NCI-H446 treated with DMSO at 0.1 percent for 48 hours (cell line): ENCODE data around the gene BEND7.
"Not testable (repeated sequence)": the region's sequence is repeated elsewhere in the genome, so short reads cannot be mapped to it uniquely, and the experiment has no call there.

ENCODE experiments used
- DNase-seq: peaks from one replicate; lab custom pipeline; 2025; lab: John Stamatoyannopoulos, UW

The BEND7 gene

DNA sequence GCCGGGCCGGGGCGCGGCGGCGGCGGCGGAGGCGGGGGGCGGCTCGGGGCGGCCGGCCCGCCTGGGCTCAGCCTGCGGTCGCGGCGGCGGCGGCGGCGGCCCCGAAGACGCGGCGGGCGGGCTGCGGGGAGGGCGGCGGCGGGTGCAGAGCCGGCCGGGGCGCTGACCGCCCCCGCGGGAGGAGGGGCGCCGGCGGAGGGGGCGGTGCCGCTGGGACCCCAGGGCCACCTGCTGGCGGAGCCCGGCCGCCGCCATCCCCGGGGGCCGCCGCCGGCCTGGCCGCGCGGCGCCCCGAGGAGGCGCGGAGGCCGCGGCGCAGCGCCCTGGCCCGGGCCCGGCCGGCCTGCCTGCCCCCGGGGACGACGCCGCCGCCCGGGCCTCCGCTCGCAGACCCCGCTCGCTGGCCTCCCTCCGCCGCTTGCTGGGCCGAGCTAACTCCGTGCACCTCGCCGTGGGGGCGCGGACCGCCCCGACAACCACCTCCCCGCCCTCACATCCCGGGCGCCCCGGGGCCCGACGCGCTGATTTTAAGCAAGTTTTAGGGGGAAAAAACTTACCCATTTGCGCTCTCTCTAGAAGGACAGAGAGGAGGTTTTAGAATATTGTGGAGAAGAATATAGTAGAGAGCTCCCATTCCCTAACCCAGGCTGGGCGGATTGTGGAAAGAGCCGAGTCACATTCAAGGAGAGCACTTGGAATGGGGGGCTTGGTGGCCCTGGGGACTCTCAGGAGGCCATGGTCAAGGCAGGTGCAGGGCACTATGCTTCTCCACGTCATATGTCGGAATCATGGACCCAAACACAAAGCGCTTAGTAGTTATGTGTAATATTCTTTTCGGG is at the start of gene BEND7:
Gene BEND7, minus strand, starts transcription at position 140 of the 839 bp plus-strand sequence. CDS start 481 bp downstream, outside the sequence.
- no peak for DNase-seq

- no peak for DNase-seq
These were observed 45.1 kb upstream of the BEND7 start for GRCh38 chr10:13573960-13574359.

- no peak for DNase-seq
These were observed 42.7 kb upstream of the BEND7 start for GRCh38 chr10:13571541-13571940.

GRCh38 chr10:13567030-13567429 is 38.2 kb upstream of the BEND7 start:
- DNase-seq: no peak

- no peak for DNase-seq
These were observed 35.8 kb upstream of the BEND7 start for GRCh38 chr10:13564576-13564975.

- DNase-seq: no peak
These were observed 34.9 kb upstream of the BEND7 start for GRCh38 chr10:13563481-13564445.

GRCh38 chr10:13560597-13560996 is 31.8 kb upstream of the BEND7 start:
- peak; percentile 88 for DNase-seq

GRCh38 chr10:13559124-13559700 is 30.4 kb upstream of the BEND7 start:
- DNase-seq: no peak

DNA sequence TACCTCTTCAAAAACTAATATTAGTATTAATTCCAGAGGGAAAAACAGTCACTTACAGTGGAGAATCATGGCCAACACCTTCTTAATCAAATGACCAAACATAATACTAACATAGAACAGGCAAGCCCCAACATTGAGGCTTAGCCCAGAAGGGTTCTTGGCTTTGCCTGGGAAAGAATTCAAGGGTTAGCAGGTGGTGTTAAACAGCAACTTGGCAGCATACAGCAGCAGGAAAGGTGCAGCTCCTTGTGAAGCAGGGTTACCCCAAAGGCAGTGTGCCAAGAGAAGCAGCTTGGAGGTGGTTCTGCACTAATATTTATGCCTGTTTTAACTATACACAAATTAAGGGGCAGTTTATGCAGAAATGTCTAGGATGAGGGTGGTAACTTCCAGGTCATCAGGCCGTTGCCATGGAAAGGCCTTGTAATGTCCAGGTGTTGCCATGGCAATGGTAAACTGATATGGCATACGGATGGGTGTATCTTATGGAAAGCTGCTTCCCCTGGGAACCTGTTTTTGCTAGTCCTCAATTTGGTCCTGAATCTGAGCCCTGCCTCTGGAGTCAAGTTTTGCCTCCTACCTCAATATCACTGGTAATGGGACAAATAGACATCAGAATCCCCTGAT is 27.2 kb upstream of the BEND7 start:
- peak; percentile 38 for DNase-seq

DNA sequence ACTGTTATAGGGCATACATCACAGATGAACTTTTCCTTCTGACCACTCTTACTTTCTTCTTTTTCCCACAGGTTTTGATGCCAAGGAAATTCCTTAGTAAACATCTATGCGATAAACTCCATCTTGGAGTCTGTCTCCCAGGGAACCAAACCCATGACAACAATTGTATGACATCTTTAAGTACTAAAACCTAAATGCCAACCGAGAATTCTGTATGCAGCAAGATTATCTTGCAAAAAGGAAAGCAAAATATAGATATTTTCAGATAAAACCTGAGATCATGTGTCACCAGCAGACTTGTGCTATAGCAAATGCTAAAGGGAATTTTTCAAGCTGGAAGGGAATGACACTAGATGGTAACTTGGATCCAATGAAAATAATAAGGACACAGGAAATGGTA is 22.0 kb upstream of the BEND7 start:
- DNase-seq: no peak

- no peak for DNase-seq
These were observed 13.7 kb upstream of the BEND7 start for GRCh38 chr10:13542533-13542932.

- not testable (repeated sequence) for DNase-seq
These were observed 9.2 kb upstream of the BEND7 start for GRCh38 chr10:13537985-13538384.

DNA sequence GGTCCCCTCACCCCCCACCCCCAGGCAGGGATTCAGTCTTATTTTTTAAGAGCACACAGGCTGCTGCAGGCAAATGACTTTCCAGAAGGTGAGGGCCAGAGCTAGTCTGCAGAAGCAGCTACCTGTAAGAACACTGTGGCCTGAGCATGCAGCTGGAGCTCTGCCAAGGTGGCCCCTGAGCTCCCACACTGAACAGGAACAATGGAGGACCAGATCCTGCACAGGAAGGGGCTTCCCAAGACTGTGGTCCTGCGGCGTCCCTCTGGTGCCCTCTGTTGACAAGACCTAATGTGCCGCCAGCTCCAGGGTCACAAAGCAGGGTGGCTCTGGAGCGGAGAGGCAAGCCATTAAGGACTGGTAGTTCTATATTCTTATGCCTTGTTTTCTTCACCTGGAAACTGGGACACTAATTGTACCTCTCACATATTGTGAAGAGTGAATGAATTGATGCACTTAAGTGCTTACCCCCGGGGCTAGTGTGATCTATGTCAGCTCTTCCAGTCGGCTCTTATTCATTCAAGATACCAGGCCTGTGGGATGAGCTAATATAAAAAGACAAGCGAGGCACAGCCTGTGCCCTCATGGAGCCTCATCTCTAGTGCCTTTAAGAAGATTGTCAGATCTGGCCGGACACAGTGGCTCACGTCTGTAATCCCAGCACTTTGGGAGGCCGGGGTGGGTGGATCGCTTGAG is 8.0 kb upstream of the BEND7 start:
- DNase-seq: peak; percentile 6

- no peak for DNase-seq
These were observed 6.5 kb upstream of the BEND7 start for GRCh38 chr10:13535346-13535745.

GRCh38 chr10:13529714-13529973 is 830 bp upstream of the BEND7 start:
- DNase-seq: no peak

GRCh38 chr10:13528123-13528874 is 515 bp downstream of the BEND7 start:
- no peak for DNase-seq

GRCh38 chr10:13527864-13528122 is 1.0 kb downstream of the BEND7 start:
- DNase-seq: no peak

DNA sequence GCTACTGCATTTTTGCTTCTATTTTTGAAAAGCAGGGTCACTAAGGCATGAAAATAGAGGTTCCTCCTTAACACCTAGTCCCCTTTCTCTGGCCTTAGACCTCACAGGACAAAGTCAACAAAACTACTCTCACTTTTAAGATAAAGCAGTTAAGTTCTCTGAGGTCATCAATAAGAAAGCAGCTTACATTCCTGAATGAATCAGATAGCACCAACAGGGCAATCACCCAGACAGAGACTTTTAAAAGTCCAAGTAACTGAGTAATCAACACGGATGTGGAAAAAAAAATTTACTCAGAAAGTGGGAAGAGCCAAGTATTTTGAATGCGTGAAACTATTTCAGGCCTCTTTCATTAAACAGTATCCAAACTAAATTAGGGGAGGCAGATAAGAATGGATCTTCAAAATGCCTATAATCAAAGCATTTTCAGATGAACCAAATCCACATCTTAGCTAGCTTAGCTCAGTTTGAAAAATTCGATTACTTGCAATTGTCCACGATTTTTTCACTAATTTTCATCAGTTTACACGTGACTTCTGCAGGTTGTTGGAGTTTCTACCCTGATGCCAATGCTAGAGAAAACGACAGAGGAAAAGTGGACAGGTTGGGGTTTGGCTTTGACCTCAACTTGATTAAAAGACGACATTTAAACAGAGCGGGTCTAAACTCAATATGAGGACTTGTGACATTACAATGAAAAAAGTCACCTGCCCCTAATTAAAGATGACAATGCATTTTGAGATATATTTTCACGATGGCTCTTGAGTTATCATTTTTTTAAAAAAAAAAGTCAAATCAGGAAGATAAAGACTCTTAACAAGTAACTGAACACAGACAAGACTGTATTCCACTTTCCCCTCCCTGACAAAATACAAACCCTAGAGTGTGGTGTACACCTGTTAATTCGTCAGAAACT is 1.6 kb downstream of the BEND7 start:
- DNase-seq: no peak

DNA sequence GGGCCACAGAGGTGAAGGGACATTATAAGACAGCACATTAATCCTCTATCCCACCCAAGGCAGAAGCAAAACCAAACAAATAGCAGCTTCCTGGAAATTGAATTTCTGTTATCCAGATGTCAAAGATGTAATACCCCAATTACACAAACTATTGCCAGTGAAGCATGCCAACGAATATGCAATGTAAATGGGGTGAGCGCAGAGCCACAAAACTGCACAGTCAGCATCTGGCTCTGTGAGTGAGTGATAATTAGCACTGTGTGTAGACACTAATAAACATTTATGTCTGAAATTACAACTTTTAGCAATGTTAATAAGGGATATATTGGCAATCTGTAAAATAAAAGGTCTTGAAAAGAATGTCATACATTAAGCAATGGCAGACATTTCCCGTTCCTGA is 3.2 kb downstream of the BEND7 start:
- DNase-seq: no peak

GRCh38 chr10:13521026-13521425 is 7.8 kb downstream of the BEND7 start:
- DNase-seq: no peak
